ENCODE measurements around the gene SETD6.

The SETD6 gene

GRCh38 chr16:58474296-58474695, 41.0 kb upstream of the SETD6 start:
- DNase-seq (ENCODE audit: low spot score): no peak
- peak overlapping the region in 1 of 2 donors; percentile 1 for H3K27ac ChIP-seq
- no peak overlapping the region for H3K4me3 ChIP-seq
- no peak for TF ChIP-seq CTCF (IDR thresholded peaks at IDR 0.05)

GRCh38 chr16:58475091-58475619, 40.2 kb upstream of the SETD6 start:
- DNase-seq (ENCODE audit: low spot score): no peak
- Histone ChIP-seq H3K4me3 (no peak overlapping the region), H3K27ac (no peak overlapping the region)
- no peak for TF ChIP-seq CTCF (IDR thresholded peaks at IDR 0.05)

GRCh38 chr16:58476791-58477190, 38.5 kb upstream of the SETD6 start:
- no peak for TF ChIP-seq CTCF (IDR thresholded peaks at IDR 0.05)
- Histone ChIP-seq H3K27ac (no peak overlapping the region), H3K4me3 (no peak overlapping the region)
- no peak for DNase-seq (ENCODE audit: low spot score)

GRCh38 chr16:58478427-58478826, 36.9 kb upstream of the SETD6 start:
- H3K4me3 ChIP-seq: no peak overlapping the region
- H3K27ac ChIP-seq: no peak overlapping the region
- no peak for DNase-seq (ENCODE audit: low spot score)
- no peak for TF ChIP-seq CTCF (IDR thresholded peaks at IDR 0.05)

- TF ChIP-seq CTCF (IDR thresholded peaks at IDR 0.05): no peak
- H3K4me3 ChIP-seq: no peak overlapping the region
- H3K27ac ChIP-seq: no peak overlapping the region
- no peak for DNase-seq (ENCODE audit: low spot score)
Observed at GRCh38 chr16:58481226-58481869, 34.0 kb upstream of the SETD6 start.

- no peak overlapping the region for H3K27ac ChIP-seq
- H3K4me3 ChIP-seq: no peak overlapping the region
- no peak for TF ChIP-seq CTCF (IDR thresholded peaks at IDR 0.05)
- no peak for DNase-seq (ENCODE audit: low spot score)
Observed at GRCh38 chr16:58481931-58482330, 33.4 kb upstream of the SETD6 start.

GRCh38 chr16:58485184-58485887, 30.0 kb upstream of the SETD6 start:
- no peak overlapping the region for H3K27ac ChIP-seq
- no peak for DNase-seq (ENCODE audit: low spot score)
- TF ChIP-seq CTCF (IDR thresholded peaks at IDR 0.05): no peak
- no peak overlapping the region for H3K4me3 ChIP-seq
